Loucy (cell line): Measurements from ENCODE around the gene ZNF823.

Experiments
- H2AFZ ChIP-seq: fragments of 200-600 bp; sonication (generic); 2 replicates; pipeline ENCODE4 v1.6.0; 2016; ENCODE audit warnings: antibody characterized with exemption, mild to moderate bottlenecking, low read length, moderate library complexity
- H3F3A ChIP-seq: fragments of 200-600 bp; 2 replicates; pipeline ENCODE4 v1.6.0; 2016; ENCODE audit warnings: antibody characterized with exemption, low read depth, mild to moderate bottlenecking
- H3K27me3 ChIP-seq: fragments of 200-600 bp; sonication (generic); 2 replicates; pipeline ENCODE4 v1.6.1; 2014; ENCODE audit warnings: low read length, mild to moderate bottlenecking; ENCODE audit not compliant: insufficient read depth, poor library complexity, severe bottlenecking
- H3K36me3 ChIP-seq: fragments of 200-600 bp; sonication (generic); 2 replicates; pipeline ENCODE4 v1.6.1; 2016; ENCODE audit warnings: low read length; ENCODE audit not compliant: insufficient read depth
- H3K4me1 ChIP-seq: fragments of 200-600 bp; sonication (generic); 2 replicates; pipeline ENCODE4 v1.5.1; 2014; ENCODE audit warnings: low read length, mild to moderate bottlenecking; ENCODE audit not compliant: insufficient read depth, poor library complexity, severe bottlenecking
- H3K4me2 ChIP-seq: fragments of 200-600 bp; sonication (generic); 2 replicates; pipeline ENCODE4 v1.6.0; 2014; ENCODE audit warnings: antibody characterized with exemption, low read length, low read depth, mild to moderate bottlenecking; ENCODE audit not compliant: poor library complexity, severe bottlenecking
- H3K4me3 ChIP-seq: fragments of 200-600 bp; sonication (generic); 2 replicates; pipeline ENCODE4 v1.5.1; 2014; ENCODE audit warnings: low read length, mild to moderate bottlenecking, mixed read lengths; ENCODE audit not compliant: poor library complexity, severe bottlenecking
- H3K79me2 ChIP-seq: fragments of 200-600 bp; sonication (generic); 2 replicates; pipeline ENCODE4 v1.6.1; 2014; ENCODE audit warnings: low read length; ENCODE audit not compliant: insufficient read depth
- H3K9ac ChIP-seq: fragments of 200-600 bp; sonication (generic); 2 replicates; pipeline ENCODE4 v1.6.0; 2014; ENCODE audit warnings: mild to moderate bottlenecking, low read depth, low read length, moderate library complexity; ENCODE audit not compliant: poor library complexity, severe bottlenecking
- H3K9me2 ChIP-seq: fragments of 200-600 bp; sonication (generic); replicated peaks from 2 replicates; pipeline ENCODE4 v1.6.1; 2016; ENCODE audit warnings: low read depth, low read length, mixed read lengths
- H3K9me3 ChIP-seq: fragments of 200-600 bp; sonication (generic); 2 replicates; pipeline ENCODE4 v1.6.1; 2014; ENCODE audit warnings: mild to moderate bottlenecking, antibody characterized with exemption, low read length, low read depth; ENCODE audit not compliant: insufficient read depth
- H4K20me1 ChIP-seq: fragments of 200-600 bp; sonication (generic); 2 replicates; pipeline ENCODE4 v1.6.0; 2014; ENCODE audit warnings: antibody characterized with exemption, low read length, mild to moderate bottlenecking; ENCODE audit not compliant: insufficient read depth, poor library complexity, severe bottlenecking
- EZH2phosphoT487 ChIP-seq: fragments of 200-600 bp; IDR thresholded peaks from 2 replicates; pipeline ENCODE4 v1.6.1; 2018; ENCODE audit warnings: antibody characterized with exemption, mild to moderate bottlenecking, moderate library complexity, borderline replicate concordance
- TF ChIP-seq, protein P1 (sequence below): fragments of 200-600 bp; sonication (generic); conservative IDR thresholded peaks from 2 replicates; pipeline ENCODE4 v1.5.1; 2014; ENCODE audit warnings: mild to moderate bottlenecking, antibody characterized with exemption, low read length

ZNF823 gene

DNA sequence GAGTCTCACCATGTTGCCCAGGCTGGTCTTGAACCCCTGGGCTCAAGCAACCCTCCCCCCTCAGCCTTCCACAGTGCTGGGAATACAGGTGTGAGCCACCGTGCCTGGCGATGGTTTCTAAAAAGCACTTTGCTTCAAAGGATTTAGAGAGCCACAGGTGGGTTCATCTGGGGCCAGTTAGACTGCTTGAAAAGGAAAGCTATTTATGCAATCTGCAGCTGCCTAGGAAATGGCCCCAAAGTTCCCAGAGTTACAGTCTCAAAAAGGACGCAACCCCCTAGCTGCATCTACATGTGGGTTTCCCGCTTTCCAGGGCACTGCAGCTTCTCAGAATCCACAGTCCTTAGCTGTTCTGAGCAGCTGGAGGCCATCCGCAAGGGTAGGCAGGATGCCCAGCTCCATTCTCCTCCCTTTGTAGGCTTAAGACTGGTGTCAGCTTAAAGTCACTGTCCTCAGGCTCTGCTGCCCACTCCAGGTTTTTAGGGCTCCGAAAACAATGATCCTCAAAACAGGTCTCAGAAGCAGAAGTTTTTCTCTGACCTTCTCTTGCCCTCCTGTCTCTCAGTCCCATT lies 41.4 kb downstream of the ZNF823 start:
- Histone ChIP-seq H3K36me3 (no peaks in the 10 kb centered on the region), H3K27me3 (peaks cover 8% of the 10 kb centered on the region), H3K4me2 (no peak overlapping the region), H3K9me2 (no peaks in the 10 kb centered on the region), H3K9ac (no peak overlapping the region), H3K4me1 (peaks cover 15% of the 10 kb centered on the region), H3K4me3 (no peak overlapping the region), H2AFZ (no peak overlapping the region), H4K20me1 (no peaks in the 10 kb centered on the region), H3K9me3 (no peaks in the 10 kb centered on the region), H3K79me2 (no peaks in the 10 kb centered on the region), H3F3A (no peaks in the 10 kb centered on the region)
- TF ChIP-seq EZH2phosphoT487, result no peak
- TF ChIP-seq, protein P1, sequence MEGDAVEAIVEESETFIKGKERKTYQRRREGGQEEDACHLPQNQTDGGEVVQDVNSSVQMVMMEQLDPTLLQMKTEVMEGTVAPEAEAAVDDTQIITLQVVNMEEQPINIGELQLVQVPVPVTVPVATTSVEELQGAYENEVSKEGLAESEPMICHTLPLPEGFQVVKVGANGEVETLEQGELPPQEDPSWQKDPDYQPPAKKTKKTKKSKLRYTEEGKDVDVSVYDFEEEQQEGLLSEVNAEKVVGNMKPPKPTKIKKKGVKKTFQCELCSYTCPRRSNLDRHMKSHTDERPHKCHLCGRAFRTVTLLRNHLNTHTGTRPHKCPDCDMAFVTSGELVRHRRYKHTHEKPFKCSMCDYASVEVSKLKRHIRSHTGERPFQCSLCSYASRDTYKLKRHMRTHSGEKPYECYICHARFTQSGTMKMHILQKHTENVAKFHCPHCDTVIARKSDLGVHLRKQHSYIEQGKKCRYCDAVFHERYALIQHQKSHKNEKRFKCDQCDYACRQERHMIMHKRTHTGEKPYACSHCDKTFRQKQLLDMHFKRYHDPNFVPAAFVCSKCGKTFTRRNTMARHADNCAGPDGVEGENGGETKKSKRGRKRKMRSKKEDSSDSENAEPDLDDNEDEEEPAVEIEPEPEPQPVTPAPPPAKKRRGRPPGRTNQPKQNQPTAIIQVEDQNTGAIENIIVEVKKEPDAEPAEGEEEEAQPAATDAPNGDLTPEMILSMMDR, result no peak

DNA sequence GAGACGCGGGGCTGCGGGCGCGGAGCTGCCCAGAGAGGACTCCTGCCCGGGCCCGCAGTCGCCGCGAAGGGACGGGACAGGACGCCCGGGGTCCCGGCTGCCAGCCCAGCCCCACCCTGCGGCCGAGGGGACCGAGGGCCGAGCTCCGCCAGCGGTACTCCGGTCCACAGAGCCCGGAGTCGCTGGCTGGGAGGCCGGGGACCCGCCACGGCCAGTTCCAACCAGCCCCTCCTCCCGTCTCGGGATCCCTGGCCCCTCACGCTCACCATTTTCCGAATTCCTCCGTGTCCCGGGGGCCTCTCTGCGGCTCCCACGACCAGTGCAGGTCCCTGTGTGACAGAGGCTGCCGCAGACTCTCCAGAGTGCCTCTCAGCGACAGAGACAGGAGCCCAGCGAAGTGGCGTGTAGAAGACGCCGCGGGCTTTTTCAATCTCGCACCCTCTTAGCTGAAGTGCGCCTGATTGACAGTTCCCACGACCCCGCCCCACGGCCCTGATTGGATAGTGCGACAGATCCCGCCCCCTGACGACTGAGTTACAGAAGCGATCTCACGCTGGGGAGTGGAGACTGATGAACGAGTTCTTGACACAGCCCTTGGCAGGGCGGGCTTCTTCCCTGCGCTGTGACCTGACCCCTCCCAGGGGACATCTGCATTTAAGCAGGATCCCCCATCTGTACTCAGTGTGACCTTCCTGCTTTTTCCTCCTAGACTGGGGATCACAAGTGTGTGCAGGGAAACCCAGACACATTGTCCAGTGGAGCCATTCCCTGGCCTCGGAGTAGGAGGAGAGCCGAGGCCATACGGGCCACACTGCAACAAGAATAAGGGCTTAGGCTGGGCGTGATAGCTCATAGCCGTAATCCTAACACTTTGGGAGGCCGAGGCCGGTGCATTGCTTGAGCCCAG lies 44.0 kb downstream of the ZNF823 start:
- Histone ChIP-seq H3F3A (no peaks in the 10 kb centered on the region), H2AFZ (peak overlapping the region; percentile 100)

DNA sequence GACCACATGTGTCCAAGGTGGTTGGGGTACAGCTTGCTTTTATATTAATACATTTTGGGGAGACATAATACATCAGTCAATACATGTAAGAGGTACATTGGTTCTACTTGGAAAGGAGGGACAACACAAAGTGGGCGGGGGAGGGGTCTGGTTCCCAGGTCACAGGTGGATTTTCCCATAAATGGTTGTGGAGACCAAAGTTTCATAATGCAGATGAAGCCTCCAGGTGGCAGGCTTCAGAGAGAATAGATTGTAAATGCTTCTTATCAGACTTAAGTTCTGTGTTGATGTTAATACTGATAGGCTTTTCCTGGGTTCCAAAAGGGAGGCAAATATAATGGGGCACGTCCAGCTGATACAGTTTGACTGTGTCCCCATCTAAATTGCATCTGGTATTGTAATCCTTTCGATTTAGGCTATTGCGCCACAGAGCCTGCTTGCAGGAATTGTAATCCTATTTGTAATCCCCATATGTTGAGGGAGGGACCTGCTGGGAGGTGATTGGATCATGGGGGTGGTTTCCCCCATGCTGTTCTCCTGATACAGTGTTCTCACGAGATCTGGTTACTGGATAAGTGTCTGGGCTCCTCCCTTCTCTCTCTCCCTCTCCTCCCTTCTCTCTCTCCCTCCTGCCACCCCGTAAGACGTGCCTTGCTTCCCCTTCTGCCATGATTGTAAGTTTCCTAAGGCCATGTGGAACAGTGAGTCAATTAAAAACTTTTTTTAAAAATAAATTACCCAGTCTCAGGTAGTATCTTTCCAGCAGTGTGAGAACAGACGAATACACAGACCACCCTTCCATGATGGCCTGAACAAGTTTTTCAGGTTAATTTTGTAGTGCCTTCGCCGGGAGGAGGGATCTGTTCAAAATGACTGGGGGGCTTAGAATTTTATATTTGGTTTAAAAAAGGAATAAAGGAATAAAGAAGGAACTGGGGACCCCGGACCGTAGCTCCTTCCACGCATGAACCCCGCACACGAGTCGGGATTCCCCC lies 44.9 kb downstream of the ZNF823 start:
- Histone ChIP-seq H3K9ac (peak overlapping the region; percentile 70), H2AFZ (peak overlapping the region; percentile 100), H3K79me2 (no peaks in the 10 kb centered on the region), H3K4me1 (peaks cover 15% of the 10 kb centered on the region), H3K9me2 (no peaks in the 10 kb centered on the region), H3F3A (no peaks in the 10 kb centered on the region), H3K4me2 (peak overlapping the region; percentile 97), H4K20me1 (no peaks in the 10 kb centered on the region), H3K9me3 (no peaks in the 10 kb centered on the region), H3K27me3 (peaks cover 8% of the 10 kb centered on the region), H3K36me3 (no peaks in the 10 kb centered on the region), H3K4me3 (peak overlapping the region; percentile 91)
- TF ChIP-seq, protein P1, result peak; percentile 34
- TF ChIP-seq EZH2phosphoT487, result no peak

More for the DNA sequence above, 44.0 kb downstream of the ZNF823 start:
- Histone ChIP-seq H4K20me1 (no peaks in the 10 kb centered on the region), H3K27me3 (peaks cover 8% of the 10 kb centered on the region), H3K4me1 (peaks cover 15% of the 10 kb centered on the region), H3K9ac (peak overlapping the region; percentile 70), H3K79me2 (no peaks in the 10 kb centered on the region), H3K9me3 (no peaks in the 10 kb centered on the region), H3K36me3 (no peaks in the 10 kb centered on the region), H3K4me2 (peak overlapping the region; percentile 97), H3K4me3 (peak overlapping the region; percentile 91), H3K9me2 (no peaks in the 10 kb centered on the region)
- no peak for TF ChIP-seq EZH2phosphoT487
- TF ChIP-seq, protein P1, result no peak
